H9 (cell line): ENCODE results near the gene ANKRD42. TPM values are rescaled to one million over a fixed set of nuclear protein-coding genes. Genes with fewer than 3 reads are reported as not detected.

ENCODE experiments used
- DNase-seq: peaks from one replicate; pipeline ENCODE4 v3.0.0-alpha.2; 2017
- H2AFZ ChIP-seq: one replicate; pipeline ENCODE4 v1.6.1; 2013; ENCODE audit warnings: mild to moderate bottlenecking, low read length, control low read depth, moderate library complexity
- H2AK5ac ChIP-seq: 2 replicates; pipeline ENCODE4 v1.6.1; 2013; ENCODE audit warnings: low read length, control low read depth, mixed read lengths; ENCODE audit not compliant: insufficient read length
- H2BK120ac ChIP-seq: one replicate; pipeline ENCODE4 v1.6.1; 2013; ENCODE audit warnings: low read depth, mild to moderate bottlenecking, low read length, control low read depth, inconsistent platforms; ENCODE audit not compliant: poor library complexity, severe bottlenecking
- H2BK12ac ChIP-seq: 2 replicates; pipeline ENCODE4 v1.6.1; 2013; ENCODE audit warnings: low read length, control low read depth, mixed read lengths, low read depth; ENCODE audit not compliant: insufficient read length
- H2BK15ac ChIP-seq: 2 replicates; pipeline ENCODE4 v1.6.1; 2013; ENCODE audit warnings: low read depth, low read length, control low read depth
- H2BK20ac ChIP-seq: one replicate; pipeline ENCODE4 v1.6.1; 2013; ENCODE audit warnings: low read depth, mild to moderate bottlenecking, low read length, control low read depth, inconsistent platforms; ENCODE audit not compliant: poor library complexity, severe bottlenecking
- H2BK5ac ChIP-seq: 2 replicates; pipeline ENCODE4 v1.6.1; 2013; ENCODE audit warnings: low read length, control low read depth, mixed read lengths; ENCODE audit not compliant: insufficient read length
- H3K14ac ChIP-seq: 2 replicates; pipeline ENCODE4 v1.6.1; 2013; ENCODE audit warnings: low read length, control low read depth; ENCODE audit not compliant: insufficient read depth
- H3K18ac ChIP-seq: 2 replicates; pipeline ENCODE4 v1.6.1; 2013; ENCODE audit warnings: low read depth, mild to moderate bottlenecking, mixed read lengths, low read length, control low read depth; ENCODE audit not compliant: insufficient read length
- H3K23ac ChIP-seq: 2 replicates; pipeline ENCODE4 v1.6.1; 2013; ENCODE audit warnings: low read length, control low read depth, mixed read lengths, low read depth; ENCODE audit not compliant: insufficient read length
- H3K23me2 ChIP-seq: 2 replicates; pipeline ENCODE4 v1.6.1; 2013; ENCODE audit warnings: low read depth, mild to moderate bottlenecking, mixed read lengths, low read length, control low read depth; ENCODE audit not compliant: insufficient read length, poor library complexity, severe bottlenecking
- H3K27ac ChIP-seq: 2 replicates; pipeline ENCODE4 v1.5.1; 2013; ENCODE audit warnings: low read length, control low read depth, mixed read lengths, low read depth; ENCODE audit not compliant: insufficient read length
- H3K27me3 ChIP-seq: 2 replicates; pipeline ENCODE4 v1.6.1; 2013; ENCODE audit warnings: low read length, control low read depth, inconsistent platforms; ENCODE audit not compliant: insufficient read depth
- H3K4ac ChIP-seq: 2 replicates; pipeline ENCODE4 v1.6.1; 2013; ENCODE audit warnings: low read depth, mild to moderate bottlenecking, control low read depth, inconsistent platforms, low read length, moderate library complexity
- H3K4me1 ChIP-seq: 2 replicates; pipeline ENCODE4 v1.6.1; 2013; ENCODE audit warnings: low read length, control low read depth, inconsistent platforms; ENCODE audit not compliant: insufficient read depth
- H3K4me2 ChIP-seq: 2 replicates; pipeline ENCODE4 v1.6.1; 2013; ENCODE audit warnings: low read length, control low read depth, mixed read lengths; ENCODE audit not compliant: insufficient read length, insufficient read depth
- H3K56ac ChIP-seq: 2 replicates; pipeline ENCODE4 v1.6.1; 2013; ENCODE audit warnings: low read depth, mild to moderate bottlenecking, mixed read lengths, low read length, control low read depth; ENCODE audit not compliant: insufficient read length
- H3K79me1 ChIP-seq: 2 replicates; pipeline ENCODE4 v1.6.1; 2013; ENCODE audit warnings: low read depth, mild to moderate bottlenecking, moderate library complexity, low read length, control low read depth, inconsistent platforms; ENCODE audit not compliant: insufficient read depth, poor library complexity, severe bottlenecking
- H3K79me2 ChIP-seq: 2 replicates; pipeline ENCODE4 v1.6.1; 2013; ENCODE audit warnings: low read length, control low read depth, inconsistent platforms; ENCODE audit not compliant: insufficient read depth
- H3K9ac ChIP-seq: 2 replicates; pipeline ENCODE4 v1.6.1; 2013; ENCODE audit warnings: low read length, control low read depth, mixed read lengths; ENCODE audit not compliant: insufficient read length; ENCODE audit errors: extremely low read depth
- H3K9me3 ChIP-seq: one replicate; pipeline ENCODE4 v1.6.1; 2013; ENCODE audit warnings: low read depth, low read length, inconsistent platforms; ENCODE audit not compliant: control insufficient read depth
- H3T11ph ChIP-seq: one replicate; pipeline ENCODE4 v1.6.1; 2013; ENCODE audit warnings: mild to moderate bottlenecking, low read length, control low read depth, inconsistent platforms
- H4K20me1 ChIP-seq: one replicate; pipeline ENCODE4 v1.6.1; 2013; ENCODE audit not compliant: control insufficient read depth, insufficient read length, insufficient read depth
- H4K5ac ChIP-seq: 2 replicates; pipeline ENCODE4 v1.6.1; 2013; ENCODE audit warnings: low read depth, mild to moderate bottlenecking, mixed read lengths, low read length, control low read depth; ENCODE audit not compliant: insufficient read length
- H4K8ac ChIP-seq: replicated peaks from 2 replicates; pipeline ENCODE4 v1.6.1; 2013; ENCODE audit warnings: low read length, control low read depth, mixed read lengths, low read depth; ENCODE audit not compliant: insufficient read length
- H4K91ac ChIP-seq: 2 replicates; pipeline ENCODE4 v1.6.1; 2013; ENCODE audit warnings: low read depth, mild to moderate bottlenecking, moderate library complexity, mixed read lengths, low read length, control low read depth; ENCODE audit not compliant: insufficient read length
- H3K27ac Mint-ChIP-seq, 3 experiments: 2 replicates in 2 of 3; 3 replicates in 1 of 3; pipeline ENCODE4 v1.8.0; 2020 to 2021; ENCODE audit warnings: mixed read lengths in 3 of 3, mild to moderate bottlenecking in 1 of 3, moderate library complexity in 1 of 3
- H3K27me3 Mint-ChIP-seq: 2 replicates; pipeline ENCODE4 v1.8.0; 2021; ENCODE audit warnings: low read depth, mild to moderate bottlenecking, moderate library complexity, mixed read lengths
- H3K36me3 Mint-ChIP-seq, 3 experiments: 2 replicates in 2 of 3; 3 replicates in 1 of 3; pipeline ENCODE4 v1.8.0; 2020 to 2021; ENCODE audit warnings: low read depth in 3 of 3, mixed read lengths in 3 of 3; ENCODE audit not compliant: insufficient read depth in 1 of 3
- H3K4me1 Mint-ChIP-seq, 2 experiments: 2 replicates each; pipeline ENCODE4 v1.8.0; 2020; ENCODE audit warnings: mixed read lengths in 2 of 2
- H3K4me3 Mint-ChIP-seq, 2 experiments: 2 replicates in 1 of 2; 3 replicates in 1 of 2; pipeline ENCODE4 v1.8.0; 2020 to 2021; ENCODE audit warnings: mild to moderate bottlenecking in 2 of 2, mixed read lengths in 2 of 2, moderate library complexity in 1 of 2
- H3K9me3 Mint-ChIP-seq, 2 experiments: 2 replicates in 1 of 2; 3 replicates in 1 of 2; pipeline ENCODE4 v1.8.0; 2020; ENCODE audit warnings: mild to moderate bottlenecking in 2 of 2, mixed read lengths in 2 of 2, moderate library complexity in 1 of 2
- CTCF ChIP-seq: fragments of 200-600 bp; sonication (generic); conservative IDR thresholded peaks from 3 replicates; pipeline ENCODE4 v1.8.0; 2021; ENCODE audit warnings: antibody characterized with exemption, mild to moderate bottlenecking
- WGBS: extraction: QIAGEN DNeasy Blood & Tissue Kit; methylation state at CpG from one replicate; pipeline ENCODE4 v1.1.7; 2013; ENCODE audit warnings: missing lambda C conversion rate, low lambda C conversion rate, mixed read lengths; ENCODE audit not compliant: insufficient read length; ENCODE audit errors: extremely low coverage; 5-methylcytosine and 5-hydroxymethylcytosine counted together
- total RNA-seq: library from RNA; stranded (reverse); gene quantifications from 2 replicates; pipeline ENCODE4 v1.2.1, GENCODE V29; 2021

The ANKRD42 gene
- total RNA-seq, 1 experiment from 2014 or later: 4.9 TPM

GRCh38 chr11:83256602-83257340 lies 63.3 kb downstream of the ANKRD42 start:
- DNase-seq: no peak
- Histone ChIP-seq H3K23me2 (no peaks in the 10 kb centered on the region), H2BK20ac (no peak overlapping the region), H3K4me2 (no peak overlapping the region), H3K79me2 (no peaks in the 10 kb centered on the region), H3K56ac (no peak overlapping the region), H3K18ac (no peak overlapping the region), H4K5ac (no peak overlapping the region), H3K23ac (no peak overlapping the region), H3K79me1 (no peaks in the 10 kb centered on the region), H3K9me3 (no peaks in the 10 kb centered on the region), H2BK12ac (no peak overlapping the region), H3K27ac (no peak overlapping the region), H2AFZ (no peak overlapping the region), H3T11ph (no peak overlapping the region), H3K9ac (no peak overlapping the region), H2BK5ac (no peak overlapping the region), H3K4ac (no peak overlapping the region), H2AK5ac (no peak overlapping the region), H4K91ac (no peak overlapping the region), H3K14ac (no peak overlapping the region), H3K4me1 (no peaks in the 10 kb centered on the region), H2BK120ac (no peak overlapping the region), H3K27me3 (no peaks in the 10 kb centered on the region), H4K8ac (no peak overlapping the region), H2BK15ac (no peak overlapping the region), H4K20me1 (no peaks in the 10 kb centered on the region)
- H3K36me3 Mint-ChIP-seq: peaks cover 0 to 4% (median 4%) of the 10 kb centered on the region in 3 experiments; a peak in 5 of 7 replicates
- no peaks in the 10 kb centered on the region for H3K9me3 Mint-ChIP-seq
- no peak for TF ChIP-seq CTCF
- WGBS: no CpG with 5 or more reads among the region's 3 CpGs
- no peaks in the 10 kb centered on the region for H3K4me1 Mint-ChIP-seq
- peak overlapping the region in 2 of 3 experiments; percentile 38 to 40; a peak in 4 of 7 replicates for H3K27ac Mint-ChIP-seq
- no peaks in the 10 kb centered on the region for H3K27me3 Mint-ChIP-seq
- H3K4me3 Mint-ChIP-seq: no peak overlapping the region
